Mucosa of gallbladder (tissue), 1 donor: ENCODE data around the gene NLRP9. TPM values are rescaled to one million over a fixed set of nuclear protein-coding genes. Genes with fewer than 3 reads are reported as not detected.
A peak's percentile ranks its signal among the peaks of the same experiment; 100 is the strongest.
"Not testable (repeated sequence)": the region's sequence is repeated elsewhere in the genome, so short reads cannot be mapped to it uniquely, and the experiment has no call there.

Experiments
- DNase-seq: peaks from one replicate; pipeline ENCODE4 v3.0.0-alpha.2; 2020; ENCODE audit warnings: low spot score
- total RNA-seq: library from RNA; stranded (reverse); gene quantifications from one replicate; pipeline ENCODE4 v1.2.1, GENCODE V29; 2021
- donor health status: DM: no; HTN: no; CAD: no.

NLRP9 gene
- total RNA-seq, result not detected

DNA sequence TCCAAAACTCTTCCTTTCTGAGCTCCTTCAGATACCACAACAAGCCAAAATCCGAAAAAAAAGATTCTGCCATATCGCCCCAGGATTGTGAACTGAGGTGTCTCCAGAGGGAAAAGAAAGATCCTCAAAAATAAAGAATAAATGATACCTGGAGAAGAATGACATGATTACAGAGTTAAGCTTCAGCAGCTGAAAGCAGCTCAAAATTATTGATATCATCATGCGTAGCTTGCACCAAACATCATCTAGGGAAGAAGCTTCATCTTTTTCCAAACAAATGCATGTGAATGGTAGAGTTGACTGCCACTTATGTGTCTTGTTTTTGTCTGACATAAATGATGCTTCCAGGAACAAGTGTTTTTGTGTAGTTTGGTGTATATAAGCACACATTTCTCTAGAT is at the start of gene NLRP9:
NLRP9 (minus strand) TSS at position 101 of the 400 bp plus-strand sequence; CDS start at position 73, 28 bp downstream.
- no peak for DNase-seq

DNA sequence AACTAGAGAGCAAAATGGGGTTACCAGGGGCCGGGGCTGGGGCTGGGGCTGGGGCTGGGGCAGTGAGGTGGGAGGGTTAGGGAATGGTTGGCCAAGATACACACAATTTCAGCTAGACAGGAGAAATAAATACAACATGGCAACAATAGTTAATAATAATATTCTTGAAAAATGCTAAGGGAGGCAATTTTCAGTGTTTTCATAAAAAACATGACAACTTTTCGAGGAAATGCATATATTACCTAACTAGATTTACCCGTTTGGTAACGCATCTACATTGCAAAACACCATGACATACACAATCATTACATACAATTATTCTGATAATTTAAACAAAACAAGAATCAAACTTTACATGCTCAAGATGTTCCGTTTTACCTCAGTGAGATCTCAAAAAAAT is 42.9 kb upstream of the NLRP9 start:
- DNase-seq, result no peak

DNA sequence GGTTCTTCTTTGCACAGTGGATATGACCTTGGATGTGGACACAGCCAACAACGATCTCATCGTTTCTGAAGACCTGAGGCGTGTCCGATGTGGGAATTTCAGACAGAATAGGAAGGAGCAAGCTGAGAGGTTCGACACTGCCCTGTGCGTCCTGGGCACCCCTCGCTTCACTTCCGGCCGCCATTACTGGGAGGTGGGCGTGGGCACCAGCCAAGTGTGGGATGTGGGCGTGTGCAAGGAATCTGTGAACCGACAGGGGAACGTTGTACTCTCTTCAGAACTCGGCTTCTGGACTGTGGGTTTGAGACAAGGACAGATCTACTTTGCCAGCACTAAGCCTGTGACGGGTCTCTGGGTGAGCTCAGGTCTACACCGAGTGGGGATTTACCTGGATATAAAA is 40.1 kb upstream of the NLRP9 start:
- DNase-seq, result no peak

DNA sequence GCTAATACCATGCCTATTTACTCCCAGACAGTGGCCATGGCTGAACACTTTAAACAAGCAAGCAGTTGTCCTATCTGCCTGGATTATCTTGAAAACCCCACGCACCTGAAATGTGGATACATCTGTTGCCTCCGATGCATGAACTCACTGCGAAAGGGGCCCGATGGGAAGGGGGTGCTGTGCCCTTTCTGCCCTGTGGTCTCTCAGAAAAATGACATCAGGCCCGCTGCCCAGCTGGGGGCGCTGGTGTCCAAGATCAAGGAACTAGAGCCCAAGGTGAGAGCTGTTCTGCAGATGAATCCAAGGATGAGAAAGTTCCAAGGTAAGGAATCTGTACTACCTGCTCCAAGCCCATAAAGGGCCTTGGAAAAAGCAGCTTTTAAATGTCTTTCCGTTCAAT is 39.3 kb upstream of the NLRP9 start:
- no peak for DNase-seq

DNA sequence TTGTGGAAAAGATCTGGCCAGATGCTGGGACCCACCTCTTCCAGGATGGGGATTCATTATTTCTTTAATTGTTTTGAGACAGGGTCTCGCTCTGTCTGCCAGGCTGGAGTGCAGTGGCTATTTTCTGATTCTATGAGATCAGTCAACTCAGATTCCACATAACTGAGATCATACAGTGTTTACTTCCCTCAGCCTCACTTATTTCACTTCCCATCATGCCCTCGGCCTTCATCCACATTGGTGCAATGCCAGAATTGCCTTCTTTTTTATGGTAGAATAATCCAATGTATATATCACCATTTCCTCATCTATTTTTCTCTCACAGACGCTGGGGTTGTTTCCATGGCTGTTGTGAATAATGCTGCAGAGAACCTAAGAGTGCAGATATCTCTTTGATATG is 31.4 kb upstream of the NLRP9 start:
- DNase-seq, result not testable (repeated sequence)

DNA sequence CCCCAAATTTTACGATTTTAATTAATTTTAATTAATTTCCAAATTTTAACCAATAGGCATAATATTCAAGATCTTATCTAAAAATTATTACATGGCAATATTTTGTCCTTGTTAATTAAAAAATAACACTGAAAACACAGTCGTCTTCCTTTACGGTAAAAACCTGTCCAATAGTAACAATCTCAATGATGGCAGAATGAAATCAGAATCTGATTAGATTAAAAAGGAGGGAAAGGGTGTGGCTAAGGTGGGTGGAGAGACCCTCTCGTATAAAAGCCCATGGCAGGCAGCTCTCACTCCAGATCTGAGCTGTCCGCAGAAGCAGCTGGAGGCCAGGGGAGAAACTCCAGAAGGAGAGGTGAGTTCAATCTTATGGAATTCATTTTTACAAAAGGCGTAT is 30.6 kb upstream of the NLRP9 start, which contains the start of gene RFPL4AL1:
RFPL4AL1 (plus strand) TSS at position 301 of the 400 bp plus-strand sequence. CDS start 2,687 bp downstream, outside the sequence.
- not testable (repeated sequence) for DNase-seq

DNA sequence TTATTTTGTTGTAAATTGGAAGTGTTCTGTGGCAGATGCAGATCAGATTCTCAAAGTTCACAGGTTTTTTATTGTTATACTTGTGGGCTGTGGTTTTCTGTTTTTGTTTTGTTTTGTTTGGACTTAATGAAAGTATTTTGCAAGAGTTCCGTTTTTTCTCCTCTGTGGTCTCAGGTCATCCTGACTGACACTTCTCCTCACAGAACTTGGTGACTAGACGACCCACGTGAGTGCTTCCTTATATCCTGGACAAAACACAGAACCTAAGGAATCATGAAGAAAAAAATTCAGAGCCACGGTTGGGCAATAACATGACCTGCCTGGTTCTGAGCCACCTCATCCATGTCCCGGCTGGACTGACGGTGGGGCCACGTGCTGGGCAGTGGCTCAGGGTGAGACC is 28.3 kb upstream of the NLRP9 start:
- DNase-seq, result no peak

DNA sequence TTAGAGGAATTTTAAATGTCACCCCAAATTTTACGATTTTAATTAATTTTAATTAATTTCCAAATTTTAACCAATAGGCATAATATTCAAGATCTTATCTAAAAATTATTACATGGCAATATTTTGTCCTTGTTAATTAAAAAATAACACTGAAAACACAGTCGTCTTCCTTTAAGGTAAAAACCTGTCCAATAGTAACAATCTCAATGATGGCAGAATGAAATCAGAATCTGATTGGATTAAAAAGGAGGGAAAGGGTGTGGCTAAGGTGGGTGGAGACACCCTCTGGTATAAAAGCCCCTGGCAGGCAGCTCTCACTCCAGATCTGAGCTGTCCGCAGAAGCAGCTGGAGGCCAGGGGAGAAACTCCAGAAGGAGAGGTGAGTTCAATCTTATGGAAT is 20.6 kb upstream of the NLRP9 start, which contains the start of gene RFPL4A:
RFPL4A (plus strand) TSS at position 301 of the 400 bp plus-strand sequence. CDS start 2,704 bp downstream, outside the sequence.
- not testable (repeated sequence) for DNase-seq

DNA sequence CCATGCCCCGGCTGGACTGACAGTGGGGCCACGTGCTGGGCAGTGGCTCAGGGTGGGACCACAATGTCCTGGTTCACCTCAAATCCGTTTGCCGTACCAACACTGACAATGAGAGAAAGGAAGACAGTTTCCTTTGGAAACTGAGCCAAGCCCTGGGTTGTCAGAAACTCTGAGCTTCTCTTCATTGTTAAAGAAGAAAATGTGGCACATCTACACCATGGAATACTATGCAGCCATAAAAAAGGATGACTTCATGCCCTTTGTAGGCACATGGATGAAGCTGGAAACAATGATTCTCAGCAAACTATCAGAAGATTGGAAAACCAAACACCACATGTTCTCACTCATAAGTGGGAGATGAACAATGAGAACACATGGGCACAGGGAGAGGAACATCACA is 18.6 kb upstream of the NLRP9 start:
- DNase-seq, result not testable (repeated sequence)

DNA sequence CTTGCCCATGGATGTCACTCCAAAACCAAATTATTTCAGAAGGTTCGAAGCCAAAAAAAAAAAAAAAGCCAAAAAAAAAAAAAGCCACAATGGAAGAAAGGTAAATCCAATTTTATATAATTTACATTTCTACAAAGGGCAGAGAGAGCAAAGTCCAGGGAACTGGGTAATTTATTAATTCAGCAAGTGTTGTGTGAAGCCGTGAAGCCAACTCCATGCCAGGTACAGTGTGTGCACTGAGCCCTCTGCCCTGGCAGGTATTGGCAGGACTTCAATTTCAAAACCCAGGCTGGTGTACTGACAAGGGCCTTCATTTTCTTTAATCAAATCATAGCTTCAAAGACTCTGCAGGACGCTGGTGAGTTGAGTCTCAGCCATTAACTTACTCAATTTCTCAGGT is 15.2 kb upstream of the NLRP9 start:
- peak; percentile 75 for DNase-seq

DNA sequence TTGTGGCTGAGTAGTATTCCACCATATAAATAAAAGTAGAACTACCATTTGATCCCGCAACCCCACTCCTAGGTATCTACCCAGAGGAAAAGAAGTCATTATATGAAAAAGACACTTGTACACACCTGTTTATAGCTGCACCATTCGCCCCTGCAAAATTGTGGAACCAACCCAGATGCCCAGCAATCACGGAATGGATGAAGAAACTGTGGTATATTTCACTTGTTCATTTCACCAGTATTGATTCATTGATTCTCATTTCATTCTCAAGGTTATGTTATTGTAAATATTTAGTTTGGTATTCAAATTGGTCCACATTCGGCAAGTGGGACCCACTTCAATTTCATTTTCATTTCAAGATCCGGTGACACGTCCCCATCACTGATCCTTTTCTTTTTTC is 12.5 kb upstream of the NLRP9 start:
- no peak for DNase-seq

DNA sequence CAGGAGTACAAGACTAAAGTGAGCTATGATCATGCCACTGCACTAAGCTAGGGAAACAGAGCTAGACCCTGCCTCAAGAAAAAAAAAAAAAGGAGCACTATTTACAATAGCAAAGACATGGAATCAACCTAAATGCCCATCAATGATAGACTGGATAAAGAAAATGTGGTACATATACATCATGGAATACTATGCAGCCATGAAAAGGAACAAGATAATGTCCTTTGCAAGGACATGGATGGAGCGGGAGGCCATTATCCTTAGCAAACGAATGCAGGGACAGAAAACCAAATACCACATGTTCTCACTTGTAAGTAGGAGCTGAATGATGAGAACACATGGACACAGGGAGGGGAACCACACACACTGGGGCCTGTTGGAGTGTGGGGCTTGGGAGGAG is 7.8 kb downstream of the NLRP9 start:
- DNase-seq, result not testable (repeated sequence)

DNA sequence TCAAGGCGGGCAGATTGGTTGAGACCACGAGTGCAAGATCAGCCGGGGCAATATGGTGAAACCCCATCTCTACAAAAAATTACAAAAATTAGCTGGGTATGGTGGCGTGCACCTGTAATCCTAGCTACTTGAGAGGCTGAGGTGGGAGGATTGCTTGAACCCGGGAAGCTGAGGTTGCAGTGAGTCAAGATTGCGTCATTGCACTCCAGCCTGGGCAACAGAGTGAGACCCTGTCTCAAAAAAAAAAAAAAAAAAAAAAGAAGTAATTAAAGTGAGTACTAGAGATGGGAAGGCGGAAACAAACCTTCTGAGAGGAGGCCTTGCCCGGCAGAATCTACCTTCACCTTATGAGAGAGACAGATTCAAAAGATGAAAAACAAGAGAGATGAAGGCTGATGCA is 14.7 kb downstream of the NLRP9 start:
- DNase-seq, result no peak

DNA sequence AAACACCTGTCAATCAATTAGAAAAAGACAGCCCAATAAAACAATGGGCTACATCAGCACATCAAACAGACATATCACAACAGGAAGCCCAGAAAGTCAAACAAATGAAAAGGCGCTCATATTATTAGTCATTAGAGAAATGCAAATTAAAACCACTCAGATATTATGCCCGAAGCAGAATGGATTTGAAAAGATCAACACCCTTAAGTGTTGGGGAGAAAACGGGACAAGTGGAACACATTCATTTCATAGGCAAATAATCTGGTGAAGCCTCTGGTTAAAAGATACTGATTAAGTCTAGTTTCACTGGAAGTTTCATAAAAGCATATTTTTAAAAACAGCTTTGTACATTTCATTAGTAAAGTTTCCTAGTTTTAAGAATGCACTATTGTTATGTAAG is 17.4 kb downstream of the NLRP9 start:
- DNase-seq, result no peak

DNA sequence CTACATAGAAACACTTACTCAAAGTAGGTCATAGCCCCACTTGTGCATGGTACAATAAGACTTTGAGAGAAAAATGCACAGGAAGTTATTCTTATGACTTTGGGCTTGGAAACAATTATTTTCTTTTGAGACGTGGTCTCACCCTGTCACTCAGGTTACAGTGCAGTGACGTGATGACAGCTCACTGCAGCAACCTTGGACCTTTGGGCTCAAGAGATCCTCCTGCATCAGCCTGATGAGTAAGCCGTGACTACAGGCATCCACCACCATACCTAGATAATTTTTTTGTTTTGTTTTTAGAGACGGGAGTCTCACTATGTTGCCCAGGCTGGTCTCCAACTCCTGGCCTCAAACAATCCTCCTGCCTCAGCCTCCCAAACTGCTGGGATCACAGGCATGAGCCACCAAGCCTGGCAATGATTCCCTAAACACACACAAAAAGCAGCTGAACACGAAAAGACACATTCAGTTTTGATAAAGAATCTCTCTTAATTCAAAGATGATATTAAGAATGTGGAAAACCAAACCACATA is 17.9 kb downstream of the NLRP9 start:
- DNase-seq, result no peak

DNA sequence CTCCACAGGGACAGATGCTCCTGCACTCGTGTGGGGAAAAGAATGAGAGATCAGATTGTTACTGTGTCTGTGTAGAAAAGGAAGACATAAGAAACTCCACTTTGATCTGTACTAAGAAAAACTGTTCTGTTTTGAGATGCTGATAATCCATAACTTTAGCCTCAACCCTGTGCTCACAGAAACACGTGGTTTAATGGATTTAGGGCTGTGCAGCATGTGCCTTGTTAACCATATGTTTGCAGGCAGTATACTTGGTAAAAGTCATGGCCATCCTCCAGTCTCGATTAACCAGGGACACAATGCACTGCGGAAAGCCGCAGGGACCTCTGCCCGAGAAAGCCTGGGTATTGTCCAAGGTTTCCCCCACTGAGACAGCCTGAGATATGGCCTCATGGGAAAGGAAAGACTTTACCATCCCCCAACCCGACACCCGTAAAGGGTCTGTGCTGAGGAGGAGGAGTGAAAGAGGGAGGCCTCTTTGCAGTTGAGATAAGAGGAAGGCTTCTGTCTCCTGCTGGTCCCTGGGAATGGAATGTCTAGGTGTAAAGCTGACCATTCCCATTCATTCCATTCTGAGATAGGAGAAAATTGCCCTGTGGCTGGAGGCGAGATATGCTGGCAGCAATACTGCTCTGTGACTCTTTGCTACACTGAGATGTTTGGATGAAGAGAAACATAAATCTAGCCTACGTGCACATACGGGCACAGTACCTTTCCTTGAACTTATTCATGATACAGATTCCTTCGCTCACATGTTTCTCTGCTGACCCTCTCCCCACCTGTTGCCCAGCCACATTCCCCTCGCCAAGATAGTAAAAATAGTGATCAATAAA is 20.1 kb downstream of the NLRP9 start:
- DNase-seq, result not testable (repeated sequence)

DNA sequence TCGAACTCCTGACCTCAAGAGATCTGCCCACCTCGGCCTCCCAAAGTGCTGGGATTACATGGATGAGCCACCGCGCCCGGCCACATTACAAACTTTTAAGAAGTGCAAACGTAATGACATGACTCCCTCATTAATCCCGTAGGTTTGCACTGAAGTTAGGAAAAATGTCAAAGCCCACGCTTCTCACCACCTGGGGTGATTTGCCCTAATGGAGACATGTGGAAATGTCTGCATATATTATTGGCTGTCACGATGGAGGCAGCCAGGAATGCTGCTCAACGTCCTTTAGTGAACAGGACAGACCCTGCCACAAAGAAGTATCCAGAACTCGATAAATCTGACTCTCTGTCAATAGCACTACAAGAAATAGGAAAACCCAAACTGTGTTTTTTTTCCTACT is 21.0 kb downstream of the NLRP9 start:
- DNase-seq, result no peak

DNA sequence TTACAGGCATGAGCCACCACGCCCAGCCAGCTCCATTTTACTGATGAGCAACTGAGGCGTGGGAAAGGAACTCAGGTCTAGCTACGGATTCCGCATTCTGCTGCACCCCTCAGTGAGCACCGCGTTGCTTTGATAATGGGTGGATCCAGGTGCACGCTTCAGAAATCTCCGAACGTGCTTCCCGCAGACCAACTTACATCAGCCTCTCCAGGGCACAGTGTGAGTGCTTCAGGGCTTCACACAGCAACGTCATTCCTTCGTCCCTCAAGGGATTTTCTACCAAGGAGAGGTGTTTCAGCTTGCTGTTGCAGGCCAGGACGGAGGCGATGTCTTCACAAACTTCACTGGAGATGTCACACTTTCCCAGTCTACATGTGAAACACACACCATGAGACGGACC is 21.7 kb downstream of the NLRP9 start:
- no peak for DNase-seq

DNA sequence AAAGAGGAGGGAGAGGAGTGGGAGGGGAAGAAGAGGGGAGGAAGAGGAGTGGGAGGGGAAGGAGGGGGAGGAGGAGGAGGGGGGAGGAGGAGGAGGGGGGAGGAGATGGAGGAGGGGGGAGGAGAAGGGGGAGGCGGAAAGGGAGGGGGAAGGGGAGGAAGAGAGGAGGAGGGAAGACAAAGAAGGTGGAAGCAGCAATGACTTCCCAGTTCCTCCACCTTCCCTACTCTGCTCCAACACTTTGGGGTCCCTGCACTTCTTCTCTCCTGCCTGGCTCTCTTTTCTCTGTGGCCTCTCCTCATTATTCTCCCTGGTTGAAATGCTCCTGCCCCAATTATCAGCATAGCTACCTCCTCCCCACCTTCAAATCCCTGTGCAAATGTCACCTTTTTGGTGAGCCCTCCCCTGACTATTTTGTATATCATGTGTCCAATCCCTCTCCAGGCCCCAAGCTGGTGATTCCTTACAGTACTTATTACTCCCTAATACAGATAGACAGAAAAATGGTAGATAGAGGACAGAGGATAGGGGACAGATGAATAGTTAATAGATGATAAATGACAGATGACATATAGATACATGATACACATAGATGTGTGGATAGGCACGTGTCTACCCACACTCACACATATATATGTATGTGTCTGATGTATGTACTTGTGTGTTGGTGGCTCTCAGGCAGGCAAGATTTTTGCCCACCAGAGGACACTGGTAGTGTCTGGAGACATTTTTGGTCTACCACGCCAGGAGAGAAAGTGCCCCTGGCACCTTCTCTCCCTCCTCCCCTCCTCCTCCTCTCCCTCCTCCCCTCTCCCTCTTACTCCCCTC is 25.2 kb downstream of the NLRP9 start:
- DNase-seq, result no peak

DNA sequence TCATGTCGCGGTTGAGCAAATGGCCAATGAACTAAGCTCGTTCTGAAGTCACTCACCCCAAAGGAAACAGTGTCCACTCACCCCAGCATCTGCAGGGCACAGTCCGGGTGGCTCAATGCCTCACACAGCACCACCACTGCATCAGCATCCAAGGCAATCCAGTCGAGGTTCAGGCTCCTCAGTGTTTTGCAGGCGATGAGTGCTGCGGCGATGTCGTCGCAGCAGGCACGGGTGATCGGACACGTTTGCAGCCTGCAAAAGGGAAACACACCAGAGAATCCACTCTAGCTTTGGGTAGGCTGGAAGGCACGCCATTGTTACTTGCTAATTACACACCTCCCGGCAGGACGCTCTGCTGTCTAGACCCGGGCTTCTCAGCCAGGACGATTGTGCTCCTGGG is 26.5 kb downstream of the NLRP9 start:
- no peak for DNase-seq

DNA sequence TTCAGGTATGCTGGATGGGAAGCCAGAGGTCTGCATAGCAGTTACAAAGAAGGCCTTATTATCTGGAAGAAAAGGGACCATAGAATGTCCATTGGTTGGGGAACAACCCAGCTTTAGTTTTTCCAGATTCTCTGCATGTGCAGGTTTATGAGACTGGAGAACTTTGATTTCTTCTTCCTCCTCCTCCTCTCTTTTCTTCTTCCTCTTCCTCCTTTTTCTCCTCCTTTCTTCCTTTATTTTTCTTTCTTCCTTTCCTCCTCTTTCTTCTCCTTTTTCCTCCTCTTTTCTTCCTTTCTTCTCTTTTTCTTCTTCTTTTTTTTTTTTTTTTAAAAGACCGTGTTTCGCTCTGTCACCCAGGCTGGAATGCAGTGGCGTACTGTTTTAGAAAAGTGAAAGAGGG is 32.2 kb downstream of the NLRP9 start:
- DNase-seq, result no peak

DNA sequence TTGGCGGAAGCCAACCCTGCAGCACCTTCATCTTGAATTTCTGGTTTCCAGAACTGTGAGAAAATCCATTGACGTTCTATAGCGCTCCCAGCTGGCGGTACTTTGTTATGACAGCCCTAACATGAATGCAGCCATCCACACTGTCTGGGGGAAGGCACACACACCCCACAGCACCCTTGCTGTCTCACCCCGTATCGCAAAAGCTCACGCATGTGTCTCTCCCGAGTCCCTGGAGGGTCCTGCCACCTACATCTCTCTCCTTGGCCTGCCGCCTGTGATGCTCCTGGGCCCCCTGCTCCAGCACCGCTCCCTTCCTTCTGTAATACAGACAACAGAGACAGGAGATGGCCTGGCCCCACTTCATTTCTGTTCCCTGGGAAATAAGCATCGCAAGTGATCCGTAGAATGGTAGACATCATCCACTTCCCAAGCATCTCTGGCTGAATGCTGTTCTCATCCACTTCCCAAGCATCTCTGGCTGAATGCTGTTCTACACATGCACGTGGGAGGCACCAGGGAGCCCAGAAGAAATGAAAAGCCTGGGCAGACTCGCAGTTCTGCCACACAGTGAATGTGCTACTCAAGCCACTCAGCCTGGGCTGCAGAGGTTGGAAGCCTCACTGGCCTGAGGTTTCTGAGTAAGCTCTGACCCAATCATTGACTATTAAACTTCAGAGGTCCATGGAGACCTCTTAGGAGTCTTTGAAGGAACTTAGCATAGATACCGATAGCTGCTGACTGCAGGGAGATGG is 33.5 kb downstream of the NLRP9 start:
- DNase-seq, result no peak
